Gastrocnemius medialis (tissue), 4 donors: ENCODE measurements around the gene PHC3. TPM values are rescaled to one million over a fixed set of nuclear protein-coding genes. Genes with fewer than 3 reads are reported as not detected.

Experiments used
- ATAC-seq, 2 donors: fragments of 150-250 bp; one replicate each; pipeline ENCODE4 v1.9.1; 2016
- DNase-seq, 2 donors: peaks; one replicate each; pipeline ENCODE4 v3.0.0-alpha.2; 2019
- H3K27ac ChIP-seq, 4 donors: fragments of 200-600 bp; sonication (generic); 1 replicate in 1 of 4; 2 replicates in 3 of 4; pipeline ENCODE4 v1.5.1; 2016 to 2018; ENCODE audit warnings: mild to moderate bottlenecking in 2 of 4, moderate library complexity in 1 of 4
- H3K27me3 ChIP-seq, 3 donors: fragments of 200-600 bp; sonication (generic) in 2 of 3; 1 replicate in 1 of 3; 2 replicates in 2 of 3; pipeline versions ENCODE4 v1.5.1 to v1.6.0; 2016 to 2019; ENCODE audit warnings: mild to moderate bottlenecking in 1 of 3, moderate library complexity in 1 of 3
- H3K36me3 ChIP-seq, 2 donors: fragments of 200-600 bp; sonication (generic) in 1 of 2; one replicate each; pipeline ENCODE4 v1.5.1; 2017 to 2018
- H3K4me1 ChIP-seq, 2 donors: fragments of 200-600 bp; sonication (generic) in 1 of 2; one replicate each; pipeline ENCODE4 v1.5.1; 2016 to 2017; ENCODE audit warnings: mild to moderate bottlenecking in 2 of 2
- H3K4me3 ChIP-seq, 4 donors: fragments of 200-600 bp; sonication (generic) in 3 of 4; 1 replicate in 1 of 4; 2 replicates in 3 of 4; pipeline ENCODE4 v1.5.1; 2016 to 2019; ENCODE audit warnings: mild to moderate bottlenecking in 2 of 4
- H3K9me3 ChIP-seq, 3 donors: fragments of 200-600 bp; sonication (generic) in 2 of 3; 1 replicate in 1 of 3; 2 replicates in 2 of 3; pipeline ENCODE4 v1.5.1; 2016 to 2019
- CTCF ChIP-seq, 5 experiments: fragments of 450-650 bp in 3 of 5; fragments of 200-600 bp in 2 of 5; sonication (generic) in 2 of 5; IDR thresholded peaks in 4 of 5; conservative IDR thresholded peaks in 1 of 5; 1 replicate in 4 of 5; 2 replicates in 1 of 5; pipeline ENCODE4 v1.5.1; 2016 to 2019; ENCODE audit warnings: antibody characterized with exemption in 5 of 5, mild to moderate bottlenecking in 3 of 5, moderate library complexity in 3 of 5
- POLR2A ChIP-seq, 2 donors: fragments of 450-650 bp; IDR thresholded peaks; one replicate each; pipeline ENCODE4 v1.6.1; 2017; ENCODE audit warnings: antibody characterized with exemption in 2 of 2, mild to moderate bottlenecking in 2 of 2, moderate library complexity in 2 of 2
- in situ Hi-C, 4 donors: fragments of 200-750 bp; cut with MboI; loops; one replicate each; pipeline versions ENCODE4 v1.15.0 to v1.8.0; 2017; ENCODE audit warnings: low sequenced_read_pairs in 4 of 4
- intact Hi-C: fragments of 100-400 bp; cut with DNase I; formaldehyde crosslinking; loops from one replicate; pipeline ENCODE4 v1.15.1; 2023; ENCODE audit warnings: low total_unique reads
- total RNA-seq, 4 donors: library from RNA; depleted of rRNA; stranded (reverse); fragments of >200 nt; gene quantifications; one replicate each; pipeline versions ENCODE4 v1.1.0 to v1.2.3, GENCODE V29; 2016

Gene PHC3
- total RNA-seq, 4 donors from 2014 or later = 25.4 to 37.0 (median 32.4) TPM

GRCh38 chr3:170080605-170081004, 100.9 kb downstream of the PHC3 start:
- Histone ChIP-seq H3K27ac (no peak overlapping the region), H3K27me3 (no peaks in the 10 kb centered on the region), H3K36me3 (peaks cover 0 to 5% of the 10 kb centered on the region in 2 donors), H3K9me3 (no peaks in the 10 kb centered on the region), H3K4me3 (no peak overlapping the region), H3K4me1 (no peaks in the 10 kb centered on the region)
- intact Hi-C loops = no loop called here
- no peak for TF ChIP-seq POLR2A (IDR thresholded peaks at IDR 0.05)
- no peak for TF ChIP-seq CTCF (IDR thresholded peaks at IDR 0.05 in 4 of 5, conservative IDR thresholded peaks at IDR 0.05 in 1 of 5)
- no peak for ATAC-seq
- in situ Hi-C loops = no loop called here
- no peak for DNase-seq

- Histone ChIP-seq H3K27ac (no peak overlapping the region), H3K9me3 (no peaks in the 10 kb centered on the region), H3K27me3 (no peaks in the 10 kb centered on the region), H3K4me1 (no peaks in the 10 kb centered on the region), H3K36me3 (no peaks in the 10 kb centered on the region), H3K4me3 (no peak overlapping the region)
- ATAC-seq = no peak
- intact Hi-C loops = no loop called here
- no peak for DNase-seq
- in situ Hi-C loops = no loop called here
- TF ChIP-seq POLR2A (IDR thresholded peaks at IDR 0.05) (no peak), CTCF (IDR thresholded peaks at IDR 0.05 in 4 of 5, conservative IDR thresholded peaks at IDR 0.05 in 1 of 5) (no peak)
These were observed 101.9 kb downstream of the PHC3 start for GRCh38 chr3:170079536-170080165.

GRCh38 chr3:170078620-170079281, 102.8 kb downstream of the PHC3 start:
- intact Hi-C loops (no loop called here), in situ Hi-C loops (no loop called here)
- H3K27me3 ChIP-seq = no peaks in the 10 kb centered on the region
- H3K4me3 ChIP-seq = no peak overlapping the region
- no peak overlapping the region for H3K27ac ChIP-seq
- no peaks in the 10 kb centered on the region for H3K36me3 ChIP-seq
- H3K4me1 ChIP-seq = no peaks in the 10 kb centered on the region
- TF ChIP-seq CTCF (IDR thresholded peaks at IDR 0.05 in 4 of 5, conservative IDR thresholded peaks at IDR 0.05 in 1 of 5) (no peak), POLR2A (IDR thresholded peaks at IDR 0.05) (no peak)
- no peaks in the 10 kb centered on the region for H3K9me3 ChIP-seq
- DNase-seq = no peak
- ATAC-seq = no peak

GRCh38 chr3:170077361-170077760, 104.2 kb downstream of the PHC3 start:
- TF ChIP-seq CTCF (IDR thresholded peaks at IDR 0.05 in 4 of 5, conservative IDR thresholded peaks at IDR 0.05 in 1 of 5) = no peak
- TF ChIP-seq POLR2A (IDR thresholded peaks at IDR 0.05) = no peak
- no peak overlapping the region for H3K4me3 ChIP-seq
- intact Hi-C loops = no loop called here
- in situ Hi-C loops = no loop called here
- ATAC-seq (no peak), DNase-seq (no peak)
- H3K27ac ChIP-seq = no peak overlapping the region
- no peaks in the 10 kb centered on the region for H3K36me3 ChIP-seq
- H3K27me3 ChIP-seq = no peaks in the 10 kb centered on the region
- no peaks in the 10 kb centered on the region for H3K9me3 ChIP-seq
- no peaks in the 10 kb centered on the region for H3K4me1 ChIP-seq
